ENCODE data around the gene HMGB3. TPM values are rescaled to one million over a fixed set of nuclear protein-coding genes. Genes with fewer than 3 reads are reported as not detected.

HMGB3 gene
- total RNA-seq = 1 to 10 TPM; 1.3 to 4.4 (median 3.2) TPM

GRCh38 chrX:150982788-150983520, at the start of gene HMGB3:
Gene HMGB3, plus strand, starts transcription at chrX:150983335. Its CDS starts 2,265 bp downstream, at chrX:150985600.
- Histone ChIP-seq H3K27me3 (no peaks in the 10 kb centered on the region), H3K36me3 (no peaks in the 10 kb centered on the region), H3K4me1 (peaks cover 0 to 16% (median 0%) of the 10 kb centered on the region in 3 donors), H3K9me3 (no peaks in the 10 kb centered on the region), H3K27ac (peak within 1 kb of the TSS in 3 of 4 donors; percentile 50 to 72 (median 67)), H3K4me3 (peak within 1 kb of the TSS; percentile 39 to 63)
- ATAC-seq = peak; percentile 93
- no peak for TF ChIP-seq CTCF (IDR thresholded peaks at IDR 0.05)
- no peak for TF ChIP-seq POLR2AphosphoS5 (IDR thresholded peaks at IDR 0.05)
- TF ChIP-seq EP300 (IDR thresholded peaks at IDR 0.05) = no peak
- no peak for TF ChIP-seq POLR2A (IDR thresholded peaks at IDR 0.05)
- WGBS, 2 donors (ENCODE audit: low coverage in 1 of 2) = no CpG with 5 or more reads among the region's 90 CpGs

DNA sequence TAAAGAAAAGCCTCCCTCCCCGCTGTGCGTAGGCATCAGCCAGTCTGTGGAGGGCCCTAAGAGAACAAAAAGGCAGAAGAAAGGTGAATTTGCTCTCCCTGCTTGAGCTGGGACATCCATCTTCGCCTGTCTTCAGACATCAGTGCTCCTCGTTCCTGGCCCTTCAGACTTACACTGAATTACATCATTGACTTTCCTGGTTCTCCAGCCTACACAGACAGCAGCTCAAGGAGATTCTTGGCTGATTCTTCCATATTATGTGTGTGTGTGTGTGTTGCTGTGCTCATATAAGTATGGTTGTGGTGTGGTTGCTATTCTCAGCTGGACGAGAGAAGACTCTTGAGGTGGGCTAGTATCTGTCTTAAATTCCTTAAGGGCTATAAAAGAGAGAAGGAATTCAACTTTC, 49.2 kb upstream of the HMGB3 start:
- Histone ChIP-seq H3K27me3 (no peaks in the 10 kb centered on the region), H3K9me3 (no peaks in the 10 kb centered on the region), H3K36me3 (no peaks in the 10 kb centered on the region), H3K27ac (no peak overlapping the region), H3K4me1 (no peaks in the 10 kb centered on the region), H3K4me3 (no peak overlapping the region)
- ATAC-seq = no peak
- no peak for TF ChIP-seq POLR2AphosphoS5 (IDR thresholded peaks at IDR 0.05)
- no peak for TF ChIP-seq POLR2A (IDR thresholded peaks at IDR 0.05)
- TF ChIP-seq EP300 (IDR thresholded peaks at IDR 0.05) = no peak
- TF ChIP-seq CTCF (IDR thresholded peaks at IDR 0.05) = no peak
- 80% methylated on average over 5 of the region's 5 CpGs; no CpG with 5 or more reads in 1 of the 2 donors for WGBS, 2 donors (ENCODE audit: low coverage in 1 of 2)

DNA sequence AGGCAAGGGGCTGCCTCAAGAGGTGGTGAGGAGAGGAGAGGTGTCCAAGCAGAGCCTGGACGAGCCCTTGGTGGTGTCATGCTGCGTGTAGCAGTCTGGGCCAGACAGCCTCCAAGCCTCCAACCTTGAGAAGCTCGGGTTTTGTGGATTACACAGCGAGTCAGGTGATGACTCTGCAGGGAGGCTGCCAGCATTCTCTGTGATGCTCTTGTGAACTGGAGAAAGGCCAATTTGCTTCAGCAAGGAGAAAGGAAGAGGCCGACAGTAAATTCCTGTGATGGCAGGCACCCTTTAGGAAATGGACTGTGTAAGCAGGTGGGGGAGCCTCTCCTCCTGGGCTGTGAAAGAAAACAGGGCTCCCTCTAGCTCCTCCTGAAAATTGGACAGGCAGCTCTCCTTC, 48.7 kb upstream of the HMGB3 start:
- peak; percentile 34 for ATAC-seq
- Histone ChIP-seq H3K27ac (no peak overlapping the region), H3K4me1 (no peaks in the 10 kb centered on the region), H3K4me3 (no peak overlapping the region), H3K9me3 (no peaks in the 10 kb centered on the region), H3K36me3 (no peaks in the 10 kb centered on the region), H3K27me3 (no peaks in the 10 kb centered on the region)
- no peak for TF ChIP-seq POLR2AphosphoS5 (IDR thresholded peaks at IDR 0.05)
- no peak for TF ChIP-seq CTCF (IDR thresholded peaks at IDR 0.05)
- TF ChIP-seq EP300 (IDR thresholded peaks at IDR 0.05) = no peak
- no peak for TF ChIP-seq POLR2A (IDR thresholded peaks at IDR 0.05)
- 20% methylated on average over 1 of the region's 5 CpGs; no CpG with 5 or more reads in 1 of the 2 donors for WGBS, 2 donors (ENCODE audit: low coverage in 1 of 2)

GRCh38 chrX:150935467-150935866, 47.7 kb upstream of the HMGB3 start:
- no peaks in the 10 kb centered on the region for H3K36me3 ChIP-seq
- H3K9me3 ChIP-seq = no peaks in the 10 kb centered on the region
- no peak overlapping the region for H3K4me3 ChIP-seq
- H3K27ac ChIP-seq = no peak overlapping the region
- H3K27me3 ChIP-seq = no peaks in the 10 kb centered on the region
- TF ChIP-seq POLR2AphosphoS5 (IDR thresholded peaks at IDR 0.05) = no peak
- H3K4me1 ChIP-seq = no peaks in the 10 kb centered on the region
- no peak for ATAC-seq
- 83% methylated on average over 2 of the region's 7 CpGs; no CpG with 5 or more reads in 1 of the 2 donors for WGBS, 2 donors (ENCODE audit: low coverage in 1 of 2)

GRCh38 chrX:150936556-150936955, 46.6 kb upstream of the HMGB3 start:
- H3K27me3 ChIP-seq = no peaks in the 10 kb centered on the region
- no peak overlapping the region for H3K4me3 ChIP-seq
- ATAC-seq = no peak
- no peak overlapping the region for H3K27ac ChIP-seq
- H3K36me3 ChIP-seq = no peaks in the 10 kb centered on the region
- H3K4me1 ChIP-seq = no peaks in the 10 kb centered on the region
- H3K9me3 ChIP-seq = no peaks in the 10 kb centered on the region
- no CpG with 5 or more reads among the region's 6 CpGs for WGBS, 2 donors (ENCODE audit: low coverage in 1 of 2)
- TF ChIP-seq POLR2AphosphoS5 (IDR thresholded peaks at IDR 0.05) (no peak), EP300 (IDR thresholded peaks at IDR 0.05) (no peak)
